Stimulated activated CD8-positive, alpha-beta memory T cell treated with anti-CD3 and anti-CD28 coated beads, Interleukin-15, amount 100 ng/mL, for 1 hour (primary cell): ENCODE data around the gene POLR2L.

Experiments
- DNase-seq: peaks from one replicate; pipeline ENCODE4 v3.0.0-alpha.2; 2020; ENCODE audit warnings: low read depth

The POLR2L gene

DNA sequence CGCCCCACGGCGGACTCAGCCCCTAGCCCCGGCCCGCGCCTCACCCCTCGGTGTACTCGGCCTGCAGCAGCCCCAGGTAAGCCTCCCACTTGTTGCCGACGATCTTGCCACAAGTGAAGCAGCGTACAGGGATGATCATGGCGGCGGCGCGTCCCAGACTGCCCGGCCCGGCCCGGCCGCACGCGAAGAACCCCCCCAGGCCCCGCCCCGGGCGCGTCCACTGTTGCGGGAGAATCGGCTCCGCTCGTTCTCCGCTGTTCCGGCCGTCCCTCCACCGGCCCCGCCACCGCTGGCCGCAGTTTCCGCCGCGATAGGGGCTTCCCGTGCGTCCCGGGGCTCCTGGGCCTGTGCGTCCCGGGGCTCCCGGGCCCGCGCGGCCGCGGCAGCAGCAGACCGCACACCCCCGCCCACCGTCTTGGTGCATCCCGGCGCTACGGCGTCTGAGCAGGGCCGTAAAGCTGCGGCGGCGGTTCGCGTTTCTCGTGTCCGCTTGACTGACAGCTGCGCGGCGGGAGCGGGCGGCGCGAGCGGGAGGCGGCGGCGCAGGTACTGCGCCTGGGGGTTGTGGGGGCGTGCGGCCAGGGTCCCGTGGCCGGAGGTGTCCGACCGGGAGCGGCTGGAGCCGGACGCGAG, at the start of gene POLR2L, which contains the start of gene TSPAN4:
Gene POLR2L, minus strand, starts transcription at position 160 of the 633 bp plus-strand sequence. Its CDS starts 21 bp downstream, at position 139.
Gene TSPAN4, plus strand, starts transcription at position 483 of the 633 bp plus-strand sequence. CDS start 7,453 bp downstream, outside the sequence.
- DNase-seq = peak; percentile 76

DNA sequence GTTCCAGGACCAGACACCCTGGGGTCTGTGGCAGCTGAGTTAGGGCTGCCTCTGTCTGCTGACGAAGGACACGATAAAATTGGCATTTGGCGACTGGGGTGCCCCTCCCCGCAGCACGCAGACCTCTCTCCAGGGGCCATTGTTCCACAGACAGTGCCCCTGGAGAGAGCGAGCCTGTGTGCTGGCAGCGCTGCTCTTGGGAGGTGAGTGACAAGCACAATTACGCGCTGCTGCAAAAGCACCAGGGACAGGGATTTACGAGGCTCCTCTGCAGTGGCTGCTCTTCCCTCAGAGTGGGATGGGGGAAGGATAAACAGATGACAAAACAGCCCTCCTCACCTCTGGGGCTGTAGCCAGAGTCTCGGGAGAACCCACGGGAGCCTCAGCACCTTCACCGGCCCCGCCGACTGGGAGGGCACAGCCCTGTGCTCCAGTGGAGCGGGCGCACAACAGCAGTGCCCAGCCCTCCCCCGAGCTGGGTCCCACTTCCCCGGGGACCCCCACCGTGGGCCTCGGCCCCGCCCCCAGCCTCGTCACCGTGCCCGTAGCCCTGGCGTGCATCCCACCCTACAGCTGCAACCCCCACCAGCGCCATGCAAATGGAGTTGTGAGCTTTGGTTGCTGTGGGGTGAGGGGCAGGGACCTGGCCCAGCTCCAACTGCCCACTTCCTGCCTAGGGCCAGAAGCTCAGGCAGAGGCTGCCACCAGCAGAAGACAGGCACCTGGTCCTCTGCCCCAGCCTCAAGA, 48.6 kb upstream of the POLR2L start:
- no peak for DNase-seq

DNA sequence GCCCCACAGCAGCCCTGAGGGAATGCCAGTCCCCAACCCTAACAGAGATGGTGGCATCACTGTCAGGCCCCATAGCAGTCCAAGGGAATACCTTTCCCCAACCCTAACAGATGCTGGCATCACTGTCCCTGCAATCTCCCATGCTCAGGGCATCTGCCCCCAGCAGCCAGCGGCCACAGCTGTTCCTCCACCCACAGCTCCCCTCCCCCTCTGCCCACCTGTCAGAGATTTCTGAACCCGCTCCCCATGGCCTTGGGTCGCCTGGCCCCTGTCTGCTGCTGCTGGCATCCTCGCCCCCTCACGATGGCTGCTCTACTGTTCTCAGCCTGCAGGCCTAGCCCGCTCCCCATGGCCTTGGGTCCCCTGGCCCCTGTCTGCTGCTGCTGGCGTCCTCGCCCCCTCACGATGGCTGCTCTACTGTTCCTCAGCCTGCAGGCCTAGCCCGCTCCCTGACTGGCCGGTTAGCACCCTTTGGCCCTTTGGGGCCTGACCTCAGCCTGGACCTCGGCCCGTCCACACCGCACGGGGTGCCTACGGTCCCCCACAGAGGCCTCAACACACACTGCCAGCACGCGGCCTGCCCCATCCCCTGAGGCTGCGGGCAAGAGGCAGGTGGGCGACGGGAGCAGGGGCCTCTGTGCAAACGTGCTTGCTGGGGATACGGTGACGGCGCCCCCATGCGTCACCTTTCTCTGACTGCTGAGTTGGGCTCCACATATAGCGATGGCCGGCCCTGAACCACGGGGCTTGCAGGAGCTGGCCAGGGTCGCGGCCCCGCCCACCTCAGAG, 47.6 kb upstream of the POLR2L start:
- no peak for DNase-seq

DNA sequence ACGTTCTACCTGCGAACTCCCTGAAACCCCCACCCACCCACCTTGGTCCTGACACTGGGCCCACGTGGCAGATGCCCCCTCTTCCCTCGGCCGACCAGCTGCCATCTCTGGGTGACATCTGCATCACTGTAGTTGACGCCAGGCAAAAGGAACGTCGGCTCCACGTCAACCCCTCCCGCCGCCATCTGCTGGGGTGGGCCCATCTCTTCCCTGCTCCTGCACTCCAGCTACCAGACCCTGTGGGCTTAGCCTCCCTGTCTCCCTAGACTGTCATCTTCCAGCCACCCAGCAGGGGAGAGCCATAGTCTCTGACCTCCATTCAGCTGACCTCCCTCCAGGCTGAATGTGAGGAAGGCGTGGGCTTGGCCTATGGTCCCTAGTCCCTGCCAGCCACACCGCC, 46.9 kb upstream of the POLR2L start:
- no peak for DNase-seq

DNA sequence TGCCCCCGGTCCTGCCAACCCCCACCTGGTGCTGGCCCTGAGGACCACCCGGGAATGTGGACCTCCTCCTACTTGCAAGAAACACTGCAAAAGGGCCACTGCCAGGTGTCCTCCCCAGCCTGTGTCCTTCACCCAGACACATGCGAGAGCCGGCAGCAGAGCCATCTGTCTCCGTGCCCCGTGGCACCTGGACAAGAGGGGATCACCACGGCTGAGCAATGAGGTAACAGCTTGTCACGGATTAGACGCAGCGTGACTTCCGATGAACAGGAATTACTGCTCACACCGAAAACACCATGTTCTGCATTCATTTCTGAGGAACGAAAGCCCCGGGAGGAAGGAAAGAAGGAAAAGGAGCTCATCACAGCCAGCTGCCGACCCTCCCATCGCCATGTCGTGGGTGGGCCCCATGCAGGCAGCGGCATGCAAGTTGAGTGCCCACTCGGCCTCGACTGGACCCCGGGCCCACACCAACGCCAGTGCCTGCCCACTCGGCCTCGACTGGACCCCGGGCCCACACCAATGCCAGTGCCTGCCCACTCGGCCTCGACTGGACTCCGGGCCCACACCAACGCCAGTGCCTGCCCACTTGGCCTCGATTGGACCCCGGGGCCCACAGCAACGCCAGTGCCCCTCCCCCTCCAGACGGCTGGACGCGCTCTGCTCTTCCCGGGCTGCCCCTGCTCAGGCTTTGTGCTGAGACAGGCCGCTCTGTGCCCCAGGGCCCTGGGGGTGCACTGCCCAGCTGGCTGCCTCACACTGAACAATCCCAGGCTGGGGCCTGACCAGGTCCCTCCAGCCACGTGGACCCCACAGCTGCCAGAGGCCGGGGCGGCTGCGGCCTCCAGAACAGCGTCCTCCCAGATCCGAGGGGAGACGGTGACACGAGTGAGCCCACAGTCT, 46.2 kb upstream of the POLR2L start:
- no peak for DNase-seq

DNA sequence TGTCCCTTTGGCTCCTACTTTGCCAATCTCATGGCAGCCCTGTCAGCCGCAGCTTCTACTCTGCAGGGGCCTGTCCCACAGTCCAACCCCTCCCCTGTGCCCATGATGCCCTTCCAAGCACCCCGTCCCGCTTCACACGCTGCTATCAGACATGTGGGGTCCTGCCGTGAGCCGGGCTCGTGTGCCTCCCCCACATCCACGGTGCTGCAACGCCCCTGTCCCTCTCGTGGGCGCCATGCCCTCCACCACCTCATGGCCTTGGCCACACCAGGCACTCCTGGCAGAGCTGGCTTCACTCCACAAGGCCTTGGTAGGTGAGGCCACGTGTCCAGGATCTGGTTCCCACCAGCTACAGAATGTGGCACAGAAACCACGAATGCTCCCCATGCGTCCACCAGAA, 45.3 kb upstream of the POLR2L start:
- no peak for DNase-seq

DNA sequence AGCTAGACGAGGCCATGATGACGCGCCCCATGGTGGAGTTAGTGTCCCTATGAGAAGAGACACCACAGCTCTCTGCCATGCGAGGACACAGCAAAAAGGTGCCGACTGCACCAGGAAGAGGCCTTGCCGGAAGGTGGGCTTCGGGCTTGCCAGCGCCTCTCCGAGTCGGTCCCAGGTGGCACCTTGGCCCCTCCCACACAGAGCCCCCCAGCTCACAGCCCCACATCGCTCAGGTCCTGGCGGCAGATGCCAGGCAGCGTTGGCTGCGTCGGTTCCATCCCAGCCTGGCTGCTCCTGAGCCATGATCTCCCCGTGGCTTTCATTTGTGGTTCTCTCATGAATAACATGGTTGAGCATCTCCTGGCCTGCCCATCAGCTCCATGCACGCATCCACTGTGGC, 44.2 kb upstream of the POLR2L start:
- no peak for DNase-seq

DNA sequence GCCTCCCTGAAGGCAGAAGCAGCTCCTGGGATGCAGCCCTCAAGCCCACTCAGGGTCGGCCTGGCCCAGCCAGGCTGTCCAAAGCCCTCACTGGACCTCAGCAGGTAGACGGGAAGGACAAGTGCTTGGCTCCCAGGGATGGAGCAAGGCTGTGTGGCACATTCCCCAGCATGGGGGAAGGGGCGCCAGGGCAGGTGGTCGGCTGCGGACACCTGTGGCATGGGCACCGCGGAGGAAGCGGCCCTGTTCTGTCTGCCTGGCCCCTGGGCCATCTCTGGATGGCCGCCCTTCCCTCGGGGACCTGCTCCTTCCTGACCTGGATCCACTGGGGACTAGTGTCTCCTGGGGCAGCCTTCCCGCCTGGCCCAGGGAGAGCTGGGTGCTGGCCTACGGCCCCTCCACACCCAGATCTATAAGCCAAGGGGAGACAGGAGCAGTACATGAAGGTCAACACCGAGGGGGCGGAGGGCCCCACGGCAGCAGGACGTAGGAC, 42.3 kb upstream of the POLR2L start:
- no peak for DNase-seq

DNA sequence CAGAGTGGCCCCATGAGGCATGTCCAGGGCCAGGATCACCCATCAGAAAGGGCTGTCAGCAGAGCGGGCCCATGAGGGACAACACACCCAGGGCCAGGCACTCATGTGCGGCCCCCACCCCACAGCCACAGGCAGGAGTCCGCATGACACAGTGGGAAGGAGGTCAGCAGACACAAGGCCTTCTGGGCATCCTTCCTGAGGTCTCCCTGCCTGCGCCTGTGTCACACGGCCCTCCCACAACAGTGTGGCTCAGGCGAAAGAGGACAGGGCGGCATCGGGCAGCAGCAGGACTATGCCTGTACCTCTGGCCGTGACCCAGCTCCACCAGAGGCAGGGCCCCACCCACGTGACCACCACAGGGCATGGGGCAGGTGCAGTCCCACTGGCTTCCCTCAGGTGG, 41.2 kb upstream of the POLR2L start:
- no peak for DNase-seq

DNA sequence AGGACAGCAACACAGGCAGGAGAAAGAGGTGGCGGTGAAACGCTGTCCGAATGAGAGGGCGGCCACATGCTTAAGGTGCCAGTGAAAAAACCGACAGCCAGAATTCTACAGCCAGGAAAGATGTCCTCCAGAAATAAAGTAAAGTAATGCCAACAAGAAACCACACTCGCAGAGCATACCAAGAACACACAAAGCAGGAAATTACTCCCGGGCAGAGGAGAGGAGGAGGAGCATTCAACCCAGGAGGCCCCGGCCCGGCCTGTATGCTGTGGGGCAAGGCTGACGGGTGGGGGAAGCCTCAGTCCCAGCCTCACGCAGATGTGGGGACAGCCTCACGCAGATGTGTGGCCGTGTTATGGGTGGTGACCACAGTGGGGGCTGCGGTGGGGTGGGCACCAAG, 40.3 kb upstream of the POLR2L start:
- DNase-seq = no peak

DNA sequence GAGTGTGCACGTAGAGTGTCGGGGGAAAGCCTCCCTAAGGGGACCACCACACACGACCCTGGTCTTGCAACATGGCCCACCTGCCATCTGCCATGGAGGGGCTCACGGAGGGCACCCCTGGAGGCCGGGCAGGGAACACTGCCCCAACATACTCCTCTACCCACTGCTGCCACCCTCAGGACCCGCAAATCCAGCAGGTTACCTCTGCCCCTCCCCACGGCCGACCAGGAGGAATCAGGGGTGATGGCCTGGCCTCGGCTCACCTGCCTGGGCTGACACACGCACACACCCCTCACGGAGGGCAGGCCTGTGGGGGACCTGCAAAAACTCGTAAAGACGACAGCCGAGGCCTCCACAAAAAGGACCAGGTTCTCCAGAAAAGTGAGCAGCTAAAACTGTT, 38.1 kb upstream of the POLR2L start:
- DNase-seq = no peak

DNA sequence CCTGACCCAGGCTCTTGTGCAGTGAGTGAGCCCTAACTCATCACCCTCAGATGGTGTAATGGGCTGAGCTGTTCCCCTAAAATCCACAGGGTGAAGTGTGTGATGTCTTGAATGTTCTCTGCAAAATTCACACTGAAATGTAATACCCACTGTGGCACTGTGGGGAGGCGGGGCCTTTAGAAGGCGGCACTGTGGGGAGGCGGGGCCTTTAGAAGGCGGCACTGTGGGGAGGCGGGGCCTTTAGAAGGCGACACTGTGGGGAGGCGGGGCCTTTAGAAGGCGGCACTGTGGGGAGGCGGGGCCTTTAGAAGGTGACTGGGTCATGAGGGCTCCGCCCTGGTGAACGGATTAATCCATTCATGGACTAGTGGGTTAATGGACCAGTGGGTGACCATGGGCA, 35.2 kb upstream of the POLR2L start:
- no peak for DNase-seq

DNA sequence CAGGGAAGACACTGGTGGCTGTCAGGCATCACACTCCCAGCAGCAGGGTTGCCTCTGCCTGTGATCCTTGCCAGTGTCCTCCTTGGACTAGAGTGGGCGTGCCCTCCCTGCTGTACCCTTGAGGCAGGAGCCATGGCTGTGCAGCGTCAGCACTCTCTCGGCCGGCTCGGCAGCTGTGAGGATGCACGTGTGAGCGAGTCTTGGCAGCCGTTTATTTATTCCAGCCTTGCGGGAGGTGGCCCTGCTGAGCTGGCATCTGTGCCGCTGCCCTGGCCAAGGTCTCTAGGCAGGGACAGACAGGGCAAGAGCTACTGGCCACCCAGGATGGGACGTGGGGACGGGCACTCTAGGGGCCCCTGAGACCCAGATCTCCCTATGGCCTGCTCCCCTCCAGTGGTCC, 34.2 kb upstream of the POLR2L start:
- DNase-seq = no peak

DNA sequence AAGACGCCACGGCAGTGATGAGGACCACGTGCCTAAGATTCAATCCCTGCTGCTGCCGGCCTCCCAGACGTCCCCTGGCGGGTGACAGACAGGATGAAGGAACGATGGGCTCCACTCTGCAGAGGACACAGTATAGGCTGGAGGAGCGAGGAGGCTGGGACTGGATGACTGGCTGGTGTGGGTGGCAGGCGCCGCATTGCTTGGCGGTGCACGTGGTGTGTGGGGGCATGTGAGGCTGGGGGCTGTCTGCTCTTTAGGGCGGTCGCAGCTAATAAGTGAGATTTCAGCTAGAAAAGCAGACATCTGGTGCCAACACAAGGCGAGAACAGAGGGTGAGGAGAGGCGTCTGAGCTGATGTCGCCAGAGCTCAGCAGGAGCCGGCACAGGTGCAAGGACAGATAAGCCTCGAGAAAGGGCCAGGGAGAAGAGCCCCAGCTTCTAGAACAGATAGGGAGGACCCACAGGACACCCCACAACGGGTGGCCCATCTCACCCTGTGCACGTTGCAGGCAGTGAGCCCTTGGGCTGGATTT, 33.5 kb upstream of the POLR2L start:
- DNase-seq = no peak

DNA sequence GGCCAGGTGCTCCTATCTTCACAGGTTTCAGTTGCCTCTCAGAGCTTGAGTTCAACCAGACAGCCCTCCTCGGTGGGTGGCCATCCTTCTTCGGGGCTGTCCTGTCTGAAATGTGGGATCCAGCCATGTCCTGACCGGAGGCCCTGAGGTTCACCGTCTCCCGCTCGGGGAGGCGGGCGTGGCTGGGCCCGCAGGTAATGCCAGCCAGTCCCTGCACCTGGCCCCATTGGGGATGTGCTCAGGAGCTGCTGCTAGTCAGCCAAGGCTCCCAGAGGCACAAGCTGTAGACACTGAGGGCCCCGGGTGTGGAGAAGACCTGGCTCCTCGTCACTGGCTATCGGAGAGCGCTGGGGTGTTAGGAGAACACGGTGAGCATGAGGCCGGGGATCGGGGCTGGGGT, 32.9 kb upstream of the POLR2L start:
- no peak for DNase-seq

DNA sequence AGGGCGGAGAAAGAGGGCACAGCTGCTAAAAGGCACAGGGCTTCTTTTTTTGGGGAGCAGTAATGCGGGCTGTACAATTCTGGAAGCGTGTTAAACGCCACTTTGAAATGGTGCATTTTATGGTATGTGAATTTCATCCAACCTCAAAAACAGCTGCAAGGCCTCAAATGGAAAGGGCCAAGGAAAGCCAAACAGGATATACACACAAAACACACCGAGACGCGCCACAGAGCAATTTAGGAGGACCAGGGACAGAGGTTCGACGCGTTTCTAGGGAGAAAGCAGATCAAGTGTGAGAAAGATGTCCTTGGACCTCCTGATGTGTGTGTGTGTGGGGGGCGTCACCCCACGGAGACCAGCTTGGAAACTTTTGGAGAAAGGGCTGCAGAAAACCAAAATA, 31.4 kb upstream of the POLR2L start:
- DNase-seq = no peak

DNA sequence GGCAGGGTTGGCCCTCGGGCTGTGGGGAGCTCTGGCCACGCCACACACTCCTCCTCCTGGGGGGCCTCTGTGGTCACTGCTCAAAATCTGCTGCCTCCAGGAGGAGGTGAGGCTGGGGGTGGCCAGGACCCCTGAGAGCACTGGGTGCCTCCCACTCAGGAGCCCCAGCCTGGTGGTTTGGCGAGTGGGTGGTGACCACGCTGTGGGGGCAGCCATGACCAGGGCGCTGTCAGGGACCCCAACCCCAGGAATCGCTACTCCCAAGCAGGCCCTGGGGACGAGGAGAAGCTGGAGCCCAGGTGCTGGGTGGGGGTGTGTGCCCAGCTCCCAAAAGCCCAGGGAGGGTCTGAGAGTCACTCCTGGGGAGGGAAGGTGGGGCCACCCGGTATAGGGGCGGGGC, 30.5 kb upstream of the POLR2L start:
- no peak for DNase-seq

DNA sequence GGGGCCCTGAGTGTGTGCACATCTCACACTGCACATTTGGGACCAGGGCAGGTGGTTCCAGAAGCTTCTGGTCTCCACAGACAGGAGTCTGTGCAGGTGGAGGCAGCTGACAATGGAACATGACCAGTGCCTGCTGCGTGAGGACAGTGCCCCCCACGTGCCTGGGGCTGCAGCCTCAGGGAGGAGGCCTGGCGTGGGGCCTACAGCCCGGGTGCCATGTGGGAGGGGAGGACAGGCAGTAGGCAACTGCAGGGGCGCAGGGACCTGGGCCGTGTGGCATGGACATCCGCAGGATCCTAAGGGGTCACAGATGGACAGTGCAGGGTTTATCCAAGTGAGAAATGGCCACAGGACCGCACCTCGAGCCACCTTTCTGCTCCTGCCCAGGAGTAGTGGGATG, 29.1 kb upstream of the POLR2L start:
- DNase-seq = no peak

DNA sequence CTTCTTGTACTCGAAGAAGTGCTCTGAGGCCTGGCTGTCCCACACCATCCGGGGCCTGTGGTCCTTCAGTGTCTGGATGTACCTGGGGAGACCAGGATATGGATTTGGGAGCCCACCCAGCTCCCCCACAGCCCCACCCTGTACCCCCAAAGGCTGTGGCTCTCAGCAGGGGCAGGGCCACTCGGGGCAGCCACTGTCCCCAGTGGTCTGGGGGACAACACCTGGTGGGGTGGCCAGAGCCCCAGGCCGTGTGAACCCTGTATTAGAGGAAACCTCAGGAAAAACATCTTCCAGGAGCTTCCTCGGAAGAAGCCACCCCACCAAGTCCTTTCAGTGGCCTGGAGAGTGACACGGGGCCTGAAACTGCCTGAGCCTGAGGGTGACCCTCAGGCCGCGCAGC, 28.1 kb upstream of the POLR2L start:
- no peak for DNase-seq

DNA sequence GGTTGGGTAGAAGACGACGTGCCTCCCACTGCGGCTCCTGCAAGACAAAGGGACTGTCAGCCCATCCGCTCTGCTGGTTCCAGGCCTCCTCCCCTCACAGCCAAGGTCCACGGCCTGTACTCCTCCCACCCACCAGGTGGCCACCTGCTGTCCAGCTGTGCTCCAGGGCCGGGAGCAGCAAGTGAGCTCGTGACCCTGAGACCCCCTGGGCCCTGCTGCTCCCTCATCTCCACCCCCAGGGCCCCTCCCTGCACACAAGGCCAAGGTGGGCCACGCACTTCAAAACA, 27.7 kb upstream of the POLR2L start:
- DNase-seq = no peak

DNA sequence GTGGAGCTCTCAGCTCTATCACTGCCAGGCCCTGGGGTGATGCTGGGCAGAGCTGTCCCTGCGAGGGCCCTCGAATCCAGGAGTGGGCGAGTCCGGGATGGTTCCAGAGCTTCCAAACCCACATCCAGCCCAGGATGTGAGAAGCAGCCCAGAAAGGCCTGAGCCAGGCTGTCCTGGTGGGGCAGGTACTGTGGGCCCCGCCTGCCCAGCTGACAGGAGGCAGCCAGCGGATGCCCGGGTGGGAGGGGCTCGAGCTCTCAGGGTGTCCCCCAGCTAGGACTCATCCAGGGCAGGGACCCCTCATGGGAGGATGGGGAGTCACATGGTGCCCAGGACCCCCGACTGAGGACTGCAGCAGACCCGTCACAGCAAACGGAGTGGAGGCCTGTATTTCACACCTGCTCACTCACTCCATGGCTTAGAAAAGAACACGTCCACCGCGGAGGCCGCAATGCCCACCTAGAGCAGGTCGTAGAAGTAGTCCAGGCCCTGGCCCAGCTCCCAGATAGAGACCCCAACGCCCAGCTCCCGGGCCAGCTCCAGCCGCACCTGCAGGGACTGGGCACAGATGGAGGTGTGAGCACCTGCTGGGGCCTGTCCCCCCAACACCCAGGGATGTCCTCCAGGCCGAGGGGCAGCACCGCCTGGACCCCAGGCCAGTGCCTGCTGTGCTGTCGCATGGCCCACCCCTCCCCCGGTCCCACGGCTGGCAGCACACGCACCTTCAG, 27.2 kb upstream of the POLR2L start:
- no peak for DNase-seq
